A673 (cell line): ENCODE data around the gene KIRREL3. TPM values are rescaled to one million over a fixed set of nuclear protein-coding genes. Genes with fewer than 3 reads are reported as not detected.

Experiments
- BruUV-seq: library from RNA; stranded (reverse); fragments of 400-500 nt; replicated peaks from 2 replicates; lab custom pipeline; 2021; lab: Mats Ljungman, UMichigan
- CTCF ChIA-PET: fragments of 300-600 bp; sonication (Branson Sonifier 250); formaldehyde crosslinking; loops from one replicate; lab custom pipeline; 2022; ENCODE audit warnings: antibody characterized with exemption; lab: Charles Lee
- POLR2A ChIA-PET: fragments of 300-600 bp; sonication (Branson Sonifier 250); formaldehyde crosslinking; loops from one replicate; lab custom pipeline; 2022; ENCODE audit warnings: antibody characterized with exemption; ENCODE audit not compliant: low non-redundant PET; lab: Charles Lee
- DNase-seq: peaks from one replicate; pipeline ENCODE4 v3.0.0-alpha.2; 2015; ENCODE audit warnings: low spot score
- H3K27ac ChIP-seq: fragments of 200-600 bp; sonication (generic); 2 replicates; pipeline ENCODE4 v1.5.1; 2016; ENCODE audit warnings: mixed run types, low read depth, mild to moderate bottlenecking, mixed read lengths, antibody characterized with exemption, low read length; ENCODE audit not compliant: poor library complexity, severe bottlenecking
- H3K27me3 ChIP-seq: fragments of 200-600 bp; sonication (generic); replicated peaks from 2 replicates; pipeline ENCODE4 v1.6.1; 2017; ENCODE audit warnings: mixed run types, low read depth, mild to moderate bottlenecking, mixed read lengths, antibody characterized with exemption, low read length; ENCODE audit not compliant: insufficient read depth, poor library complexity
- H3K36me3 ChIP-seq: fragments of 200-600 bp; sonication (generic); 2 replicates; pipeline ENCODE4 v1.6.1; 2016; ENCODE audit warnings: mixed run types, mild to moderate bottlenecking, mixed read lengths, antibody characterized with exemption, low read length; ENCODE audit not compliant: insufficient read depth, poor library complexity, severe bottlenecking
- H3K4me1 ChIP-seq: fragments of 200-600 bp; sonication (generic); 2 replicates; pipeline ENCODE4 v1.6.1; 2017; ENCODE audit warnings: mixed run types, mild to moderate bottlenecking, mixed read lengths, antibody characterized with exemption, low read length; ENCODE audit not compliant: insufficient read depth, poor library complexity, severe bottlenecking
- H3K4me3 ChIP-seq: fragments of 200-600 bp; sonication (generic); 2 replicates; pipeline ENCODE4 v1.5.1; 2016; ENCODE audit warnings: low read depth, mixed run types, mild to moderate bottlenecking, mixed read lengths, low read length; ENCODE audit not compliant: poor library complexity, severe bottlenecking
- H3K9me3 ChIP-seq: fragments of 200-600 bp; sonication (generic); 2 replicates; pipeline ENCODE4 v1.6.1; 2016; ENCODE audit warnings: mixed run types, low read depth, mild to moderate bottlenecking, mixed read lengths, antibody characterized with exemption, low read length; ENCODE audit not compliant: poor library complexity, severe bottlenecking
- CTCF ChIP-seq: fragments of 300-800, 200-600 bp; sonication (generic); conservative IDR thresholded peaks from 2 replicates; pipeline ENCODE4 v1.5.1; 2017; ENCODE audit warnings: low read depth, mild to moderate bottlenecking, antibody characterized with exemption, low read length, moderate library complexity, mixed read lengths
- EZH2 ChIP-seq: fragments of 200-600 bp; sonication (generic); IDR thresholded peaks from 2 replicates; pipeline ENCODE4 v1.6.1; 2017; ENCODE audit warnings: borderline replicate concordance, low read depth, mild to moderate bottlenecking, mixed read lengths, antibody characterized with exemption, low read length; ENCODE audit not compliant: poor library complexity, severe bottlenecking
- intact Hi-C: fragments of 100-400 bp; cut with micrococcal nuclease; formaldehyde crosslinking; loops from one replicate; pipeline ENCODE4 v1.10.0; 2022; ENCODE audit not compliant: unreplicated experiment
- total RNA-seq: library from RNA; stranded (reverse); gene quantifications from 2 replicates; pipeline ENCODE4 v1.2.3, GENCODE V29; 2021

Gene KIRREL3
- total RNA-seq, 1 experiment from 2014 or later = not detected

GRCh38 chr11:126696982-126697381 lies 303.6 kb downstream of the KIRREL3 start:
- Histone ChIP-seq H3K4me3 (no peak overlapping the region), H3K27ac (no peak overlapping the region), H3K9me3 (no peaks in the 10 kb centered on the region), H3K27me3 (no peaks in the 10 kb centered on the region), H3K4me1 (no peaks in the 10 kb centered on the region), H3K36me3 (no peaks in the 10 kb centered on the region)
- intact Hi-C loops = loop anchor here (10.0 kb wide), 1 partner anchor 252 kb away; no protein-coding TSS in a partner anchor
- POLR2A ChIA-PET = no interaction called here
- no TSS peak for BruUV-seq
- no peak for TF ChIP-seq CTCF
- no peak for TF ChIP-seq EZH2
- CTCF ChIA-PET = interaction anchor here (0.9 kb wide), 1 partner anchor 19 kb away, joined by 3 read pairs; no protein-coding TSS in a partner anchor
- no peak for DNase-seq

- Histone ChIP-seq H3K36me3 (no peaks in the 10 kb centered on the region), H3K9me3 (no peaks in the 10 kb centered on the region), H3K27me3 (no peaks in the 10 kb centered on the region), H3K4me3 (no peak overlapping the region), H3K27ac (no peak overlapping the region), H3K4me1 (no peaks in the 10 kb centered on the region)
- no TSS peak for BruUV-seq
- intact Hi-C loops = loop anchor here (10.0 kb wide), 1 partner anchor 250 kb away; no protein-coding TSS in a partner anchor
- POLR2A ChIA-PET = no interaction called here
- DNase-seq = peak; percentile 18
- CTCF ChIA-PET = interaction anchor here (0.6 kb wide), 1 partner anchor 51 kb away, joined by 8 read pairs; no protein-coding TSS in a partner anchor
- TF ChIP-seq EZH2 (no peak), CTCF (no peak)
Observed at GRCh38 chr11:126695293-126695692, 305.3 kb downstream of the KIRREL3 start.

- H3K4me3 ChIP-seq = no peak overlapping the region
- no peak for DNase-seq
- H3K9me3 ChIP-seq = no peaks in the 10 kb centered on the region
- ChIA-PET CTCF (no interaction called here), POLR2A (no interaction called here)
- no peak overlapping the region for H3K27ac ChIP-seq
- no TSS peak for BruUV-seq
- intact Hi-C loops = loop anchor here (10.0 kb wide), 1 partner anchor 249 kb away; no protein-coding TSS in a partner anchor
- TF ChIP-seq EZH2 (no peak), CTCF (no peak)
- H3K36me3 ChIP-seq = no peaks in the 10 kb centered on the region
- no peaks in the 10 kb centered on the region for H3K27me3 ChIP-seq
- no peaks in the 10 kb centered on the region for H3K4me1 ChIP-seq
Observed at GRCh38 chr11:126694065-126694625, 306.4 kb downstream of the KIRREL3 start.
